ENCODE measurements around the gene CNPY1.

DNA sequence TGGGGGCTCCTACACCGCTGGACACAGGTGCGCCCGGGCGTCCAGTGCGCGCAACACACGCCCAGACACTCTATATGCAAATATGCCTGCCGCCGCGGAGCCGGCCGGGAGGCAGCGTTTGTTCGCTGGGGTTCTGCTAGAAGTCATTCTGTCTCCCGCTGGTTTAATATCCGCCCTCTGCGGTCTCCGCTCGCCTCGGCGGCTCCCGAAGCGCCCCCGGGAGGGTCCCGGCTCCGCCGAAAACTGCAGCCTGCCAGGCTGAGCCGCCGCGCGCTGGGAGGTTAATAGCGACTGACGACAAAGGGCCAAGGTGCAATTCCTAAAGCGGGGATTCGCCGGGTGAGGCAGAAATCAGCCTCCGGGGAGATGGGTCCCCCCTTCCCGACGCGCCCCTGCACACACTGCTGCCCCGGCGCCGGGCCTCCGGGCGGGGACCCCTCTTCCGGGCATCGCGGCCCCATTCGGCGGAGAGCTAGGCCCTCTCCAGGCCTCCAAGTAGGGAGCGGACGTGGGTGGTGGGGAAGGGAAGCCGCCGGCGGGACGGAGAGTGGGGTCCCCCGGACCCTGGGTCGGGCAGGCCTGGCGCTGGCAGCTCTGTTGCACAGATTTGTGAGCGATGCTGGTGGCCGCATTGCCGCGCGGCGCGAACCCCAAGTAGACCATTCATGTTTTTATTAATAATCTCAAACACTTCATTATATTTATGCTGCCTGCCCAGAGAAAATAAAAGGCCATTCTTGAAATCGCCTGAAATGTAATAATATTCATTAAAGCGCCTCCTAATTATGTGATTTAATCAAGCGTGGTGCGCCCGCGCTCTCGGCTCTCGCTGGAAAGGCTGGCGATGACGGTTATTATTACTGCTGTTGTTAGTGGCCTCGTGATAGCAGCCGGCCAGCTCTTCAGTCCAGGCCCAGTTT, 79.3 kb downstream of the CNPY1 start:
- TF ChIP-seq, protein P1, sequence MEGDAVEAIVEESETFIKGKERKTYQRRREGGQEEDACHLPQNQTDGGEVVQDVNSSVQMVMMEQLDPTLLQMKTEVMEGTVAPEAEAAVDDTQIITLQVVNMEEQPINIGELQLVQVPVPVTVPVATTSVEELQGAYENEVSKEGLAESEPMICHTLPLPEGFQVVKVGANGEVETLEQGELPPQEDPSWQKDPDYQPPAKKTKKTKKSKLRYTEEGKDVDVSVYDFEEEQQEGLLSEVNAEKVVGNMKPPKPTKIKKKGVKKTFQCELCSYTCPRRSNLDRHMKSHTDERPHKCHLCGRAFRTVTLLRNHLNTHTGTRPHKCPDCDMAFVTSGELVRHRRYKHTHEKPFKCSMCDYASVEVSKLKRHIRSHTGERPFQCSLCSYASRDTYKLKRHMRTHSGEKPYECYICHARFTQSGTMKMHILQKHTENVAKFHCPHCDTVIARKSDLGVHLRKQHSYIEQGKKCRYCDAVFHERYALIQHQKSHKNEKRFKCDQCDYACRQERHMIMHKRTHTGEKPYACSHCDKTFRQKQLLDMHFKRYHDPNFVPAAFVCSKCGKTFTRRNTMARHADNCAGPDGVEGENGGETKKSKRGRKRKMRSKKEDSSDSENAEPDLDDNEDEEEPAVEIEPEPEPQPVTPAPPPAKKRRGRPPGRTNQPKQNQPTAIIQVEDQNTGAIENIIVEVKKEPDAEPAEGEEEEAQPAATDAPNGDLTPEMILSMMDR (conservative IDR thresholded peaks at IDR 0.05 in 1 of 2, IDR thresholded peaks at IDR 0.05 in 1 of 2; ENCODE audit: low read depth in 1 of 2, low read length in 2 of 2), result no peak
- peak; percentile 30 for TF ChIP-seq EZH2 (IDR thresholded peaks at IDR 0.05; ENCODE audit: low read length, missing control alignments)

All from fibroblast of lung (primary cell).